Stimulated activated CD4-positive, alpha-beta T cell treated with anti-CD3 and anti-CD28 coated beads, Interleukin-1b, Interleukin-23, amount 100 ng/mL, for 24 hours (primary cell): Measurements from ENCODE around the gene RHOA.

Experiments used
- DNase-seq, 4 experiments: peaks; one replicate each; pipeline ENCODE4 v3.0.0-alpha.2; 2020; ENCODE audit warnings: low read depth in 4 of 4, low spot score in 1 of 4

The RHOA gene

DNA sequence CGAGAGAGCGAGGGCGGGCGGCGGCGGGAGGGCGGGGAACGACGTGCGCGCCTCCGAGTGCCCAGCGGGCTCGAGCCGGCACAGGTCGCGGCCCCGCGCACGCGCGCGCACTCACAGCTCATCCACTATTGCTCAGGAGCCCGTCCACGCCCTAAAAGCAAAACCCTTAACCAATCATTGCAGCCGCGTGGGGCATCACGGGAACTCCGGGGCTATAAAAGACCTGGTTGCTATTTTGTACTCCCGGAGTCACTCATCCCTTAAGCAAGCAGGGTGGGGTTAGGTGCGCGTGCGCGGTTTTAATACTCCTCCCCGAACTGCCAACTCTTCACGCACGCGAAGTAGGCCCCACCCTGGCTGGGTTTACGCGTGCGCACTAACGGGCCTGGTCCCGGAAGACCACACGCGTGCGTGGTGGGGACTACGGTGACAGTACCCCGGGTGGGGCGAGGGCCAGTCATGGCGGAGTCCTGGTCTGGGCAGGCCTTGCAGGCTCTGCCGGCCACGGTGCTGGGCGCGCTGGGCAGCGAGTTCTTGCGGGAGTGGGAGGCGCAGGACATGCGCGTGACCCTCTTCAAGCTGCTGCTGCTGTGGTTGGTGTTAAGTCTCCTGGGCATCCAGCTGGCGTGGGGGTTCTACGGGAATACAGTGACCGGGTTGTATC lies at the start of gene RHOA, which contains the start of gene TCTA:
RHOA (minus strand) TSS at position 9 of the 664 bp plus-strand sequence. CDS start 36,387 bp downstream, outside the sequence.
TCTA (plus strand) TSS at position 456 of the 664 bp plus-strand sequence; CDS start at position 460, 4 bp downstream.
- peak; percentile 96 to 98 (median 97) for DNase-seq

DNA sequence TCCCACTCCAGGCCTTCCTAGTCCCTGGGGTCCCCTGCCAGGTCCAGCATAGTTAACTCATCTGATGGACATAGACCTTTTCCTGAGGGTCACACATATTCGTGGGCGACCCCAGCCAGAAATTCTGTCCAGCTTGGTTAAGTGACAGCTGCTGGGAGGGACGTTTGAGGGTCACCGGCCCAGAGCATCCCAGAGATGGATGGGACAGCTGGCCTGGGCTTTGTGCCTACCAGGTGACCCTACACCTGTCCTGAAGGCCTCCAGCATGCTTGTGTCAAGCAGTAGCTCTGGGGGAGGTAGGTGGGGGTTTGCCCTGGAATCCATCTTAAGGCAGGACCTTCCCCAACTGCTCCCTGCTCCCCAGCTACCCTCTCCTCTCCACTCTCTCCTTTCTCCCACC lies 49.2 kb upstream of the RHOA start:
- no peak for DNase-seq

DNA sequence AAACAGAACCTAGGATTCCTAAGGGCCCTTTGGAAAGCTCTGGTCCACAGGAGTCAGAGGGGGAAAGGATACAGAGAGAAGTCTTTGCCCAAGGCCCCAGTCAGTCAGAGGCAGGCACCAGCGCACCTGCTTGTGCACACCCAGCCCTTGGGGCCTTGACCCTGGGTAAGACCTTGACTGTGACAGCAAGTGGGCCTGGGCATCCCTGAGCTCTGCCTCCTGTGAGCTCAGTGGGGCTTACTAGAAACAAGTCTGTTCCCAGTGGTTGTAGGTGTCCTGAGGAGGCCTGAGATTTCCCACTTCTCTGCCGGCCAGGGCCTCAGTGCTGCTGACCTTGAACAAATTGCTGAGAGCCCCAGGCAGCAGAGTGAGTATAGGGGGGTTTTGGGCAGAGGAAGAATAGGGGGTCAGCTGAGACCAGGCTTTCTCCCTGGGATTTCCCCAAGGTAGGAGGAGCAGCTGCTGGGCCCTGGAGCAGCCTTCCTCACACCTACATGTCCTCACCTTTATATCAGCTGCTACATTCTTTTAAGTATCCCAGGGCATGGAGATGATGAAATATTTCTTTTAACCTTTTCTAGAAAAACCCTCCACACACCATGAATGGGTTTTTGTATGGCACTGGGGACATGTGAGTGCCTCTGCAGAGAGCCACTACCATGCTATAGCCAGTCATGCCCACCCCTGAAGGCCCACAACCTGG lies 48.6 kb upstream of the RHOA start:
- DNase-seq, result no peak

DNA sequence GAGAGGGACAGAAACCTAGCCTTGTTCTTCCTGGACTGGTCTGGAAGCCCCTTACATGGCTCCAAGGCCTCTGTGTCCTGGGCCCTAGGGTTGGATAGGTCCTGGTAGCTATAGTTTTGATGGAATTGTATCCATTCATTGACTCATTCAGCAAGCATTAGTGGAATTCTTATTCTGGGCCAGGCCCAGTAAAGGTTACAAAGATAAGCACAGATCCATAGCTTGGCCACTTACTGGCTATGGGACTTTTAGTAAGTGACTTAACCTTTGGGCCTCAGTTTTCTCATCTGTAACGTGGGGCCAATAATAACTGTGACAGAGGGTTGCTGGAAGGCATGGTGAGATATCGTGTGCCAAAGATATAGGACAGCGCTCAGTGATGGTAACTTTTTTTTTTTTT lies 44.7 kb upstream of the RHOA start:
- DNase-seq, result no peak

DNA sequence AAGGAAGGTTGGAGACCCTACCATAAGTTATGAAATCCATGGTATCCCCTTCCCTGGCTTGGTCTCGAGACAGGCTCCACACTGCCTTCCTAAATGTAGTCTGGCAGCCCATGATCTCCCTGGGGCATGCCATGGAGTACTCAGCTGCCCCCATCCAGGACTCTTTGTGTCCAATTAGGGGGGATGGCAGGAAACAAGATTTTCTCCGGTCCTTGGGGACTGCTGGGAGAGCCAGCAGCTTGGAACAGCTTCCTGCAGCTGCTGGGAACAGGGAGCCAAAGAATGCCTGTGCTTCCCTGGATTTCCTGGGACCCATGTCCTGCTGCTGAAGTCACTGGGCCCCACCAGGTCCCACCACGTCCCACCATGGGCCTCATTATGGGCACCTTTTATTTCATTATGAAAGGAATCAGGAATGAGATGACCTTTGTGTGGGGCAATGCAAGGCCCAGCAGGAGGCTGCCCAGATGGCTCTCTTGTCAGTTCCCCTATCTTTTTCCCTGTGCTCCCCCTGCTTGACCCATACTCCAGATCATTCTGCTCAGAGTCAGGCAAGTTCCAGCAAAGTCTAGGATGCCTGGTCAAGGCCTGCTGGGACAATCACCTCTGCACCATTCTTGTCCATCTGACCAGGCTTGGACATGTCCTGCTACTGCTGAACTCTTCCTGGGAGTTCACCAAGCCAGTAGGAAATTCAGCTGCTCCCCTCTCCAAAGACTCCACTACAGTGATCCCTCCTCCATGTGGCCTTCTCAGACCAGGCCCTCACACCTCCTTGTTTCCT lies 43.3 kb upstream of the RHOA start:
- DNase-seq, result no peak

DNA sequence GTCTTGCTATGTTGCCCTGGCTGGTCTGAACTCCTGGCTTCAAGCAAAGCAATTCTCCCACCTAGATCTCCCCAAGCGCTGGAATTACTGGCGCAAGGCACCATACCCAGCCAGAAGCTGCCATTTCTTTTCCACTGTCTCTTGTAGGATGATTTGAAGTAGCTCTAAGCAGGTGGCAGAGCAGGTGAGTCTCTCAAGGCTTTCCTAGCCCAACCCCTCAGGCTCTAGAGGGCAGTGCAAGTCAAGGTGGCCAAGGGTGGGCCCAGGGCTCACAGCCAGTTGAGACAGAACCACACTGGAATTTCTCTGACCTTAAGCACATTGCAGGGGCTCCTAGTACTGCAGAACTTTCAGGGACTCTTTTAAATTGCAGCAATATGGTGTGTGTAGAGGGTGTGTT lies 42.7 kb upstream of the RHOA start:
- no peak for DNase-seq

DNA sequence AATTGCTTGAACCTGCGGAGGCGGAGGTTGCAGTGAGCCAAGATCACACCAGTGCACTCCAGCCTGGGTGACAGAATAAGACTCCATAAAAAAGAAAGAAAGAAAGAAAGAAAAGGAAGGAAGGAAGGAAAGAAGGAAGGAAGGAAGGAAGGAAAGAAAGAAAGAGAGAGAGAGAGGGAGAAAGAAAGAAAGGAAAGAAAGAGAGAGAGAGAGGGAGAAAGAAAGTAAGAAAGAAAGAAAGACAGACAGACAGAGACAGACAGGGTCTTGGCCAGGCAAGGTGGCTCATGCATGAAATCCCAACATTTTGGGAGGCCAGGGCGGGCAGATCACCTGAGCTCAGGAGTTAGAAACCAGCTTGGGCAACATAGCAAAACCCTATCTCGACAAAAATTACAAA lies 41.8 kb upstream of the RHOA start:
- DNase-seq, result no peak

DNA sequence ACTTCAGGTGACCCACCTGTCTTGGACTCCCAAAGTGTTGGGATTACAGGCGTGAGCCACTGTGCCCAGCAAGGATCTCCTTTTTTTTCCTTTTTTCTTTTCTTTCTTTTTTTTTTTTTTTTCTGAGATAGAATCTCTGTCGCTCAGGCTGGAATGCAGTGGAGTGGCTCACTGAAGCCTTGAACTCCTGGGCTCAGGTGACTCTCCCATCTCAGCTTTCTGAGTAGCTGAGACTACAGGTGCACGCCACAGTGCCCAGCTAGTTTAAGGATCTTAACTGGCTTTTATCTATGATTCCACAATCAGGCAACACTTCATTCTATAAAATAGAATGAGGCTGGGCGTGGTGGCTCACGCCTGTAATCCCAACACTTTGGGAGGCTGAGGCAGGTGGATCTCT lies 33.6 kb upstream of the RHOA start:
- no peak for DNase-seq

DNA sequence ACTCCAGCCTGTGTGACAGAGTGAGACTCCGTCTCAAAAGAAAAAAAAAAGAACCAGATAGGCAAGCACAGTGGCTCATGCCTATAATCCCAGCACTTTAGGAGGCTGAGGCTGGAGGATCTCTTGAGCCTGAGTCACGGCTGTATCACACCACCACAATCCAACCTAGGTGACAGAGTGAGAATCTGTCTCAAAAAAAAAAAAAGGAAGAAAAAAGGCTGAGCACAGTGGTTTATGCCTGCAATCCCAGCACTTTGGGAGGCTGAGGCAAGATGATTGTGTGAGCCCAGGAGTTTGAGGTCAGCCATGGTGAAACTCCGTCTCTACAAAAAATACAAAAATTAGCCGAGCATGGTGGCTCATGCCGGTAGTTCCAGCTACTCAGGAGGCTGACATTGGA lies 23.0 kb upstream of the RHOA start:
- DNase-seq, result no peak

DNA sequence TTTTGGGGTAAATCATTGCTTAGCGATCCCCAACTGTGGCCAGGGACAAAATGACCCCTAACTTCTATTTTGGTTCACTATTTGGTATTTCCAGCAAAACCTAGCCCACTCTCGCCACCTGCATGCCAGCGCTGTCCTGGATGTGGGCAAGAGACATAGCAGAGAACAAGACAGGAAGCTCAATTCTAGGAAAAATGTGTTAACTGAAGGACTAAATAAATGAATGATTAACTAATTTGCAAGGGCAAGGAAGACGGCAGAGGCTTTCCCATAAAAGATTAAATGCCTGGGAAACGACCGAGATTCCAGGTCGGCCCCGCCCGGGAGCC lies 16.9 kb upstream of the RHOA start:
- no peak for DNase-seq

DNA sequence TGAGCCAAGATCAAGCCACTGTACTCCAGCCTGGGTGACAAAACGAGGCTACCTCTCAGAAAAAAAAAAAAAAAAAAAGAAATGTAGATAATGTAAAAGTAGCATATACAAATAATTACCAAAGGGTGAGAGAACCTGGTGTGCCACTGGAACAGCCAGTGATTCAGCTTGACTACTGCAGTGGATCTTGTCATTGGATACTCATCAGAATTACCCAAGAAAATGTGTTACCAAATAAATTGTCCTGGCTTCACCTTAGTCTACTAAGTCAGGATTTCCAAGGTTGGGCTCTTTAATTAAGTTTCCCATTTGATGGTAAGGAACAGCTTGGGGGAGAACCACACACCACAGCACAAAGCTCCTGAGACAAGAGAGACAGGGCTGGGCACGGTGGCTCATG lies 15.8 kb upstream of the RHOA start:
- DNase-seq, result no peak

DNA sequence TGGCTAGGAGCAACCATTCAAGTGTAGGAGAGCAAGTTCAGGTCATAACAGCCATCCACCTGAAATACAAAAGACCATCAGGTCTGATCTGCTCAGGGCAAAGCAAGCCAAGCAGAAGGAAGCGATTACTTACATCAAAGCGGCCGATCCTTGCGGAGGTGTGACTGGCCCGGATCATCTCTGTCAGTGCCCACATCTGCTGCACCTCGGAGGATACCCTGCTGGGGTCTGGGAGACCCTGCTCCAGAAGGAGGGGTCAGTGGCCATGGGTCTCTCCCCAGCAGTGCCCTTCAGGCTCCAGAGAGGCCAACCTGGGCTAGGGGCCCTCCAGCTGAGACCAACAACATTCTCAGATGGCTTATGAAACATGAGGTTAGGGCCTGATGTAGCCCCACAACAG lies 13.0 kb upstream of the RHOA start:
- no peak for DNase-seq

DNA sequence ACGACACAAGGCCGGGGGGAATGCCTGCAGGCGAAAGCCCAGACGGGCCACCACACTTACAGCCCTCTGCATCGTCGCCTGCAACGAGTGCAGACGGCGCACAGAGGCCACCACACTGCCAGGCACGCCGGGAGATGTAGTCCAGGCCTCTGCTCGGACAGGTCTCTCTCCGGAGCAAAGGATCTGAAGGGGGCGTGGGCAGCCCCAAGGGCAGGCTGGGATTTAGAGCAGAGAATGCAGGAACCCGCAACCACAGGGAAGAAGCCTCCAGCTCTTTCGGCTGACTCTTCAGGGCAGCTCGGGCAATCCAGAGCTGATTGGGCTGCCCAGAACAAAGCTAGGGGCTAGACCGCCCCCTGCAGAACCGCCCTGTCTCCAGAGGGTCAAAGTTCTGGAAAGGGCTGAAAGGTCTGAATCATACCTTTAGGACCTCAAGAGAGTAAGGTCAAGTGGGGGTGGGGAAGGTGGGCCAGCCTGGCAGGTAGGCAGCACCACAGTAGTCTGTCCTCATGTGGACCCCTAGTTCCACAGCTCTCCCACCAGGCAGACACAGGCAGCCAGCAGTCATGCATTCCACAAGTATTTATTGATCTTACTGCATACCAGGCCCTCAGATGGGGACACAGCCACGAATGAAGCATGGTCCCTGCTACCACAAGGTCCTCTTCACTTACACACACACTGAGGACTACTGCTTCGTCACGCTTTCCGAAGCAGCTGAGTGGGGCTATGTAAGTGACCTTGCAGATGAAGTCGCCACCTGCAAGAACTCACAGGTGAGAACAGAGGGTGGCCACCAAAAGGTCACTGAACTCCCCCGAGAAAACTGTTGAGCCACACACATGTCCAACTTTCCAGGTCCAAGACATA lies 10.8 kb upstream of the RHOA start, which contains the start of gene AMT:
AMT (minus strand) TSS at position 95 of the 870 bp plus-strand sequence; CDS start at position 72, 23 bp downstream.
- no peak for DNase-seq

DNA sequence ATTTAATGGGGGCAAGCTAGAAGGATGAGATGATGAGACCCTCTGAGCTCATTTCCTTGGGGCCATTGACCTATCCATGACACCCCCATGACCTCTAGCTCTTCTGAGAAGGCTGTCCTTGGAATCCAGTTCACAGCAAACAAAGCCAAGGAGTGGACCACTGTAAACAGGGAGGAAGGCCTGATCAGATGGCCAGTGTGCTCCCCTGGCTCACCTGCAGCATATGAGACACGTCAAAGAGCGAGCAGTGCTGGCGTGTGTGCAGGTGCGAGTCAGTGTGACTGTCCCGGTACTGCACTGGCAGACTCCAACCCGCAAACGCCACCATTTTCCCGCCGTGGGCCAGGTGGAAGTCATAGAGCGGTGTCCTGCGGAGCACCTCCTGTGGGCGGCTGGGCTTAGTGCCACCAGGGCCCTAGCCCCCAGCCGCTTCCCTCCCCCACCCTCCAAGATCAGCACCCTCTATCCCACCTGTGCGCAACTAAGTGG lies 10.2 kb upstream of the RHOA start:
- DNase-seq, result no peak

DNA sequence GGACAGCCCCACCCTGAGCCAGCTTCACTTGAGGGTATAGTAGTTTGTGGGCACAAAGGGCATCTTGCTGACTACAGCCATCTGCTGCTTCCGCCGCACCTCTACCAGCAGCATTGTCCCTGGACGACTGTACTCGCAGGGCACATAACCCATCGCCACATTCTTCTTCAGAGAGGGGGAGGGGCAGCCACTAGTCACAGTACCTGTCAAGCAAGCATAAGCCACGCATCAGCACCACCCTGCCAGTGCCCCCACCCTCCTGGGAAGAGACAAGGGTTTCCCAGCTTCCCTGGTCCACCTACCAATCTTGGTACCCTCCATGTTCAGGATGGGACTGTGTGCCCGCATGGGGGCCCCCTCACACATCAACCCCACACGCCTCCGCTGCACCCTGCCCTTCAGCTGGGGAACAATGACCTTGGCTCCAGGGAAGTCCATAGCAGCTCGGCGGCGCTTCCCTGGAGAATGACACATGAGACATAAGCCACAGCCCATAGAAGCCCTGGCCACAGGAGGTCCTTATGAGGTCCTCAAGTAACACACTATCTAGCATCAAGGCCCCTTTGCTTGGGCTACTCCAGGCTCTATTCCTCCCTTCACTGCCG lies 5.8 kb upstream of the RHOA start:
- no peak for DNase-seq

DNA sequence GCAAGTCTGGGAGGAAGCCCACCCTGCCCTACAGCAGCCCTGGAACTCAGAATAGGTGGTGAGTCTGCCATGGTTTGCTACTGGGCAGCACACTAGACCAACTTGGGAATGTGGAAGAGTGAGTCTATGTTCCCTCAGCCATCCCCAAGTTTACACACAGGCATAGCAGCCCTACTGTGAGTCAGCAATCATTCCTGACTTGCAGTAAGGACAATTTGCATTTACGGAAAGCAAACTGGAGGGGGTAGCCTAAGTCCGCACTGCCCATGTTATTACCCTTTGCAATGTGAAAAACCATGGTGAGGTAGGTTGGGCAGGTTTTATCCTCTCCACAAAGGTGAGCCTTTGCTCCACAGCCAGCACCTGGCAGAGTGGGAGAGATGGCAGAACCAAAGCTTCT lies 5.1 kb upstream of the RHOA start:
- DNase-seq, result no peak

DNA sequence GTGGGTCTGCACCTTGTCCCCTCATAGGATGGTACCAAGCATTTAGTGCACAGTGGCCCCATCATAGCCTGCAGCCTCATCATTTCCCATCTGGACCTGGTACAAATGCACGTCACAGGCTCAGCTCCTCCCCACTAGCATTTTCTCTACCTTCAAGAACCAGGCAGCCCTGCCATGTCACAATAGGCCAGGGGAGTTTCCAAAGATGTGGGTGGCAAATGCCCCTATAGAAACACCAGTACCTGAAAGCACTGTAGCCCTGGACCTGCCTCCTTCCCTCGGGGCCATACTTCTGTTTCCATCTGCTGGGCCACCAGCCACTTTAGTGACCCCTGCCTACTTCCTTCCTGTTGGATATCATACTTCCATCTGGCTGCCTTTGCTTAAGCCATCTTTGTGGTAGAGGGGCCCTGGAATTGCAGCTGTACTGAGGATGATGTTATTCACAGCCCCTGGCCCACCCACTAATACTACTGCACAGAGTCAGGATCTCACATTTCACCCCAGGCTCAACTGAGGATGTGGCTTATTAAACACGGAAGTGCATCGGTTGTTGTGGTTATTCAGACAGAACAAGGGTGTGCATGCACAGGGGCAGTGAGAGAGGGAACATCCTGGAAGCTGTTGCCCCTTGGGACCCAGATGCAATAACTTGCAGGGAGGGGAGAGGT lies 4.3 kb upstream of the RHOA start:
- peak in 3 of 4 experiments; percentile 17 to 45 (median 30) for DNase-seq

DNA sequence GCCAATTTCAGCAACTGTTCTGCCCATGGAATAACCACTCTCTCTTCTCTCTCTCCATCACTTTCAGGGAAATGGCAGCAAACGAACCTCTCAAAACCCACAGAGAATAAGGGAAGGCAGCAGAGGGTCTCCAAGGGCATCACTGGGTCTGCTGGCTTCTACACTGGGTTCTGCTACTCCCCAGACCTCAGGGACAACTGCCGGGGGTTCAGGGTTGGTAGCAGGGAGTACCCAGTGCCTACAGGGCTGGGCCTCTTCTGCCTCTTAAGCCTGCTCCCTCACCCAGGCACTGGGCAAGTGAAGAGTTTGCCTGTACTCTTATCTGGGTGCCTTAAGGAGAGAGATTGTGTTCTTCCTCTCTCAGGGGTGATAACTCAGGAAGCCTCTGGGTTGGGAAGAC lies 3.0 kb upstream of the RHOA start:
- no peak for DNase-seq

DNA sequence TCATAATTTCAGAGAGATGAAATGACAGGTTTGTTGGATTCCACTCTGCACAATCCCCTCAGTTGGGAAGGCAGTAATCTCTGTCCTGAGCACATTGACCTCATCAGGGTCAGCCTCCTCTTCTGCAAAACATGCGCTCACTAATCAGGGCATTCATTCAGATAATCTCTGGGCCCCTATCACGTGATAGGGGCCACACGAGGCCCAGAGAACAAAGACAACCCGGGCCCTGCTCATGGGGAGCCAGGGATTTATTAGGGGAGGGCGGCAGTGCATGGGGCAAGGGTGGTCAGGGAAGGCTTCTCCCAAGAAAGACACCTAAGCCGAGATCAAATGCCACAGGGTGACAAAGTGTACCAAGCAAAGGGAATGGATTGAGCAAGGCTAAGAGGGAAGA lies 1.6 kb upstream of the RHOA start:
- no peak for DNase-seq
